ENCODE data around the gene MACROD2. TPM values are rescaled to one million over a fixed set of nuclear protein-coding genes. Genes with fewer than 3 reads are reported as not detected.

MACROD2 gene
- total RNA-seq, 4 donors from 2014 or later = 12.6 to 60.3 (median 18.9) TPM

GRCh38 chr20:14951707-14952418, 956.5 kb downstream of the MACROD2 start:
- H3K4me1 ChIP-seq = no peaks in the 10 kb centered on the region
- WGBS = 45% methylated on average over 3 of the region's 3 CpGs
- no peak overlapping the region for H3K4me3 ChIP-seq
- TF ChIP-seq CTCF (IDR thresholded peaks at IDR 0.05) (no peak), POLR2AphosphoS5 (IDR thresholded peaks at IDR 0.05) (no peak), EP300 (IDR thresholded peaks at IDR 0.05) (no peak), POLR2A (IDR thresholded peaks at IDR 0.05) (no peak)
- no peak overlapping the region for H3K27ac ChIP-seq
- no peaks in the 10 kb centered on the region for H3K9me3 ChIP-seq
- no peaks in the 10 kb centered on the region for H3K36me3 ChIP-seq
- DNase-seq (ENCODE audit: low spot score in 2 of 2) = no peak
- no peaks in the 10 kb centered on the region for H3K27me3 ChIP-seq

DNA sequence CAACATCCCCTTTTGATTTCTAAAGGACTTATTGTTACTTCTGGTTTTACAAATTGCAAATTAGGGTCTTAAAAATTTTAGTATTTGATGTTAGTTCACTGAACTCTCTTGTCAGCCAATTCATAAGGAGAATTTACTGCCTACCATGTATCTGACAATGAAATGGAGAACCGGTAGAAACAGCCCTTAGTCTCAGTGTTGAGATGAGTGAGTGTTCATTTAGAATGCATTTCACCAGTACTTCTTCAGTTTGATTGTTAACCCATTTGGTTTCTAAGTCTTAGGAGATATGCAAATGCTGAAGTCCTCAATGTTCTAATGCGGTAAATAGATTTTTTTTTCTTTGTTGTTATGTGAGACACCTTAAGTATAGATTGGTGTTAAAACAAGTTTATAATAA, 958.4 kb downstream of the MACROD2 start:
- TF ChIP-seq POLR2A (IDR thresholded peaks at IDR 0.05) (no peak), POLR2AphosphoS5 (IDR thresholded peaks at IDR 0.05) (no peak), EP300 (IDR thresholded peaks at IDR 0.05) (no peak), CTCF (IDR thresholded peaks at IDR 0.05) (no peak)
- H3K4me1 ChIP-seq = no peaks in the 10 kb centered on the region
- no peak overlapping the region for H3K4me3 ChIP-seq
- H3K36me3 ChIP-seq = no peaks in the 10 kb centered on the region
- 99% methylated on average over 2 of the region's 2 CpGs for WGBS
- H3K27me3 ChIP-seq = no peaks in the 10 kb centered on the region
- H3K9me3 ChIP-seq = no peaks in the 10 kb centered on the region
- no peak overlapping the region for H3K27ac ChIP-seq
- no peak for DNase-seq (ENCODE audit: low spot score in 2 of 2)

- H3K36me3 ChIP-seq = no peaks in the 10 kb centered on the region
- no peak overlapping the region for H3K4me3 ChIP-seq
- H3K4me1 ChIP-seq = no peaks in the 10 kb centered on the region
- no peaks in the 10 kb centered on the region for H3K9me3 ChIP-seq
- TF ChIP-seq POLR2AphosphoS5 (IDR thresholded peaks at IDR 0.05) = no peak
- TF ChIP-seq EP300 (IDR thresholded peaks at IDR 0.05) = no peak
- TF ChIP-seq CTCF (IDR thresholded peaks at IDR 0.05) = no peak
- no peak for TF ChIP-seq POLR2A (IDR thresholded peaks at IDR 0.05)
- H3K27me3 ChIP-seq = no peaks in the 10 kb centered on the region
- no peak overlapping the region for H3K27ac ChIP-seq
- no peak for DNase-seq (ENCODE audit: low spot score in 2 of 2)
- 71% methylated on average over 4 of the region's 4 CpGs for WGBS
Observed at GRCh38 chr20:14955399-14955798, 960.1 kb downstream of the MACROD2 start.

GRCh38 chr20:14956026-14956425, 960.7 kb downstream of the MACROD2 start:
- H3K4me1 ChIP-seq = no peaks in the 10 kb centered on the region
- DNase-seq (ENCODE audit: low spot score in 2 of 2) = no peak
- TF ChIP-seq CTCF (IDR thresholded peaks at IDR 0.05) (no peak), POLR2A (IDR thresholded peaks at IDR 0.05) (no peak), POLR2AphosphoS5 (IDR thresholded peaks at IDR 0.05) (no peak), EP300 (IDR thresholded peaks at IDR 0.05) (no peak)
- 54% methylated on average over 3 of the region's 3 CpGs for WGBS
- H3K27me3 ChIP-seq = no peaks in the 10 kb centered on the region
- no peaks in the 10 kb centered on the region for H3K36me3 ChIP-seq
- no peaks in the 10 kb centered on the region for H3K9me3 ChIP-seq
- H3K27ac ChIP-seq = no peak overlapping the region
- no peak overlapping the region for H3K4me3 ChIP-seq

- no peaks in the 10 kb centered on the region for H3K27me3 ChIP-seq
- no peaks in the 10 kb centered on the region for H3K4me1 ChIP-seq
- DNase-seq (ENCODE audit: low spot score in 2 of 2) = no peak
- H3K27ac ChIP-seq = no peak overlapping the region
- no peak overlapping the region for H3K4me3 ChIP-seq
- H3K9me3 ChIP-seq = no peaks in the 10 kb centered on the region
- 77% methylated on average over 5 of the region's 5 CpGs for WGBS
- no peaks in the 10 kb centered on the region for H3K36me3 ChIP-seq
- no peak for TF ChIP-seq EP300 (IDR thresholded peaks at IDR 0.05)
- no peak for TF ChIP-seq CTCF (IDR thresholded peaks at IDR 0.05)
- TF ChIP-seq POLR2A (IDR thresholded peaks at IDR 0.05) = no peak
- no peak for TF ChIP-seq POLR2AphosphoS5 (IDR thresholded peaks at IDR 0.05)
Observed at GRCh38 chr20:14956538-14956937, 961.2 kb downstream of the MACROD2 start.

Data from suprapubic skin (tissue), 4 donors.